NB4 (cell line): ENCODE data around the gene SLC31A2.

Experiments used
- CTCF ChIP-seq: IDR thresholded peaks from one replicate; pipeline ENCODE4 v1.5.1; 2012; ENCODE audit warnings: low read depth, low read length
- MYC ChIP-seq: IDR thresholded peaks from 2 replicates; pipeline ENCODE4 v1.6.1; 2011; ENCODE audit warnings: low read depth, low read length
- POLR2A ChIP-seq: IDR thresholded peaks from 2 replicates; pipeline ENCODE4 v1.6.1; 2011; ENCODE audit warnings: mild to moderate bottlenecking; ENCODE audit not compliant: insufficient read length; ENCODE audit errors: extremely low read depth

GRCh38 chr9:113125386-113126035, 25.3 kb upstream of the SLC31A2 start:
- TF ChIP-seq MYC: no peak
- no peak for TF ChIP-seq POLR2A
- TF ChIP-seq CTCF: no peak
